HEK293 (cell line): ENCODE measurements around the gene RAB6A.
A peak's percentile ranks its signal among the peaks of the same experiment; 100 is the strongest.

Experiments
- CTCF ChIP-seq: fragments of 450-650 bp; formaldehyde crosslinking; IDR thresholded peaks from 2 replicates; pipeline ENCODE4 v1.5.1; 2016; ENCODE audit warnings: missing biosample characterization, missing genetic modification characterization
- YY1 ChIP-seq: fragments of 450-650 bp; formaldehyde crosslinking; IDR thresholded peaks from 2 replicates; pipeline ENCODE4 v1.5.1; 2018; ENCODE audit warnings: missing biosample characterization, missing genetic modification characterization
- ZNF133 ChIP-seq: fragments of 450-650 bp; formaldehyde crosslinking; IDR thresholded peaks from 2 replicates; pipeline ENCODE4 v1.5.1; 2016; ENCODE audit warnings: missing biosample characterization, missing genetic modification characterization
- ZNF292 ChIP-seq: fragments of 450-650 bp; formaldehyde crosslinking; IDR thresholded peaks from 2 replicates; pipeline ENCODE4 v1.5.1; 2016; ENCODE audit warnings: low read depth, missing biosample characterization, missing genetic modification characterization, borderline replicate concordance
- TF ChIP-seq, protein P1 (sequence below): fragments of 450-650 bp; formaldehyde crosslinking; IDR thresholded peaks from 2 replicates; pipeline ENCODE4 v1.5.1; 2016; ENCODE audit warnings: missing biosample characterization, missing genetic modification characterization

DNA sequence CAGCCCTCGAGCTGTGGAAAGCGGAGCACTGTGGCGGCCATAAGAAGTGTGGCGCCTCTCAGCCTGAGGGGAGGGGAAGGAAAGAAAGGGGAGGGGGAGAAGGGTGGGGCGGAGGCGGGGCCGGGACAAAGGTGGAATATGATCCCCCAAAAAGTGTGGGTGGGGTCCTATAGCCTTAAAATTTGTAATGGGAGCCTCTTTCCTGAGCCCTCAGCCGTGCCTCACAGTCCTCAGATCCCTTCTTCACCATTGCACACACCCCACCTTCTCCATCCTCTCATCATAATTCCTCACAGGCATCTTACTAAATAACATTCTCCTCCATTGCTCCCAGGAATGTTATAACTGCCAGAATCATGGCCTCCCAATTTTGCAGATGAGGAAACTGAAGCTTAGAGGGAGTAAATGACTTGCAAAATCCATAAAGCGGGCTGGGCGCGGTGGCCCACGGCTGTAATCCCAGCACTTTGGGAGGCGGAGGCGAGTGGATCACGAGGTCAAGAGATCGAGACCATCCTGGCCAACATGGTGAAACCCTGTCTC lies 600 bp upstream of the RAB6A start:
- TF ChIP-seq ZNF292 (tag by site-specific recombination): no peak
- TF ChIP-seq, protein P1, sequence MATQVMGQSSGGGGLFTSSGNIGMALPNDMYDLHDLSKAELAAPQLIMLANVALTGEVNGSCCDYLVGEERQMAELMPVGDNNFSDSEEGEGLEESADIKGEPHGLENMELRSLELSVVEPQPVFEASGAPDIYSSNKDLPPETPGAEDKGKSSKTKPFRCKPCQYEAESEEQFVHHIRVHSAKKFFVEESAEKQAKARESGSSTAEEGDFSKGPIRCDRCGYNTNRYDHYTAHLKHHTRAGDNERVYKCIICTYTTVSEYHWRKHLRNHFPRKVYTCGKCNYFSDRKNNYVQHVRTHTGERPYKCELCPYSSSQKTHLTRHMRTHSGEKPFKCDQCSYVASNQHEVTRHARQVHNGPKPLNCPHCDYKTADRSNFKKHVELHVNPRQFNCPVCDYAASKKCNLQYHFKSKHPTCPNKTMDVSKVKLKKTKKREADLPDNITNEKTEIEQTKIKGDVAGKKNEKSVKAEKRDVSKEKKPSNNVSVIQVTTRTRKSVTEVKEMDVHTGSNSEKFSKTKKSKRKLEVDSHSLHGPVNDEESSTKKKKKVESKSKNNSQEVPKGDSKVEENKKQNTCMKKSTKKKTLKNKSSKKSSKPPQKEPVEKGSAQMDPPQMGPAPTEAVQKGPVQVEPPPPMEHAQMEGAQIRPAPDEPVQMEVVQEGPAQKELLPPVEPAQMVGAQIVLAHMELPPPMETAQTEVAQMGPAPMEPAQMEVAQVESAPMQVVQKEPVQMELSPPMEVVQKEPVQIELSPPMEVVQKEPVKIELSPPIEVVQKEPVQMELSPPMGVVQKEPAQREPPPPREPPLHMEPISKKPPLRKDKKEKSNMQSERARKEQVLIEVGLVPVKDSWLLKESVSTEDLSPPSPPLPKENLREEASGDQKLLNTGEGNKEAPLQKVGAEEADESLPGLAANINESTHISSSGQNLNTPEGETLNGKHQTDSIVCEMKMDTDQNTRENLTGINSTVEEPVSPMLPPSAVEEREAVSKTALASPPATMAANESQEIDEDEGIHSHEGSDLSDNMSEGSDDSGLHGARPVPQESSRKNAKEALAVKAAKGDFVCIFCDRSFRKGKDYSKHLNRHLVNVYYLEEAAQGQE (tag by site-specific recombination): no peak; the same call in 1 of the 2 replicates
- peak; percentile 92 for TF ChIP-seq YY1
- TF ChIP-seq CTCF: no peak
- no peak for TF ChIP-seq ZNF133
